Esophagus squamous epithelium (tissue), 5 donors: ENCODE results near the gene GADD45GIP1. TPM values are rescaled to one million over a fixed set of nuclear protein-coding genes. Genes with fewer than 3 reads are reported as not detected.
A peak's percentile ranks its signal among the peaks of the same experiment; 100 is the strongest.

ENCODE experiments used
- DNase-seq: peaks from one replicate; lab custom pipeline; 2025; lab: John Stamatoyannopoulos, UW
- H3K27ac ChIP-seq, 4 donors: fragments of 200-600 bp; sonication (generic); one replicate each; pipeline ENCODE4 v1.5.1; 2016 to 2019; ENCODE audit warnings: mild to moderate bottlenecking in 1 of 4
- H3K27me3 ChIP-seq, 4 donors: fragments of 200-600 bp; sonication (generic); 1 replicate in 3 of 4; 2 replicates in 1 of 4; pipeline versions ENCODE4 v1.5.1 to v1.6.0; 2017 to 2021; ENCODE audit warnings: antibody characterized with exemption in 1 of 4
- H3K36me3 ChIP-seq, 3 donors: fragments of 200-600 bp; sonication (generic); one replicate each; pipeline ENCODE4 v1.5.1; 2016 to 2019
- H3K4me1 ChIP-seq, 3 donors: fragments of 200-600 bp; sonication (generic); one replicate each; pipeline ENCODE4 v1.5.1; 2017 to 2019
- H3K4me3 ChIP-seq, 4 donors: fragments of 200-600 bp; sonication (generic); 1 replicate in 3 of 4; 2 replicates in 1 of 4; pipeline ENCODE4 v1.5.1; 2016 to 2019; ENCODE audit warnings: mild to moderate bottlenecking in 2 of 4, moderate library complexity in 1 of 4
- H3K9me3 ChIP-seq, 3 donors: fragments of 200-600 bp; sonication (generic); one replicate each; pipeline ENCODE4 v1.5.1; 2016 to 2019
- CTCF ChIP-seq, 6 experiments: fragments of 450-650 bp in 4 of 6; fragments of 200-600 bp in 2 of 6; sonication (generic) in 2 of 6; IDR thresholded peaks; one replicate each; pipeline ENCODE4 v1.5.1; 2016 to 2019; ENCODE audit warnings: antibody characterized with exemption in 6 of 6, mild to moderate bottlenecking in 4 of 6, moderate library complexity in 4 of 6
- POLR2A ChIP-seq, 4 donors: fragments of 450-650 bp; IDR thresholded peaks; one replicate each; pipeline ENCODE4 v1.6.1; 2017; ENCODE audit warnings: antibody characterized with exemption in 4 of 4, mild to moderate bottlenecking in 4 of 4, moderate library complexity in 3 of 4
- WGBS, 2 donors: methylation state at CpG; one replicate each; pipeline ENCODE4 v1.1.5; 2018; 5-methylcytosine and 5-hydroxymethylcytosine counted together
- intact Hi-C: fragments of 100-400 bp; cut with DNase I; formaldehyde crosslinking; loops from one replicate; pipeline ENCODE4 v1.15.0; 2022
- total RNA-seq, 4 donors: library from RNA; depleted of rRNA; stranded (reverse); fragments of >200 nt; gene quantifications; one replicate each; pipeline ENCODE4 v1.1.0, GENCODE V29; 2016
- donor health status: DM: yes; HTN: yes; CAD: no.

Gene GADD45GIP1
- total RNA-seq, 4 donors from 2014 or later, result 34.4 to 59.7 (median 44.9) TPM

GRCh38 chr19:13003081-13003480 is 46.1 kb upstream of the GADD45GIP1 start:
- Histone ChIP-seq H3K27me3 (no peaks in the 10 kb centered on the region), H3K9me3 (no peaks in the 10 kb centered on the region), H3K4me1 (peaks cover 73 to 100% (median 93%) of the 10 kb centered on the region in 3 donors), H3K27ac (peak overlapping the region; percentile 91 to 98 (median 94)), H3K4me3 (peak overlapping the region in 3 of 4 donors; percentile 38 to 64 (median 44)), H3K36me3 (no peaks in the 10 kb centered on the region)
- DNase-seq, result no peak
- WGBS, 2 donors, result 30 to 64% methylated on average over 8 to 14 of the region's 15 CpGs
- TF ChIP-seq POLR2A (IDR thresholded peaks at IDR 0.05), result no peak
- TF ChIP-seq CTCF (IDR thresholded peaks at IDR 0.05), result no peak
- intact Hi-C loops, result no loop called here

- intact Hi-C loops, result no loop called here
- peaks cover 65 to 100% (median 93%) of the 10 kb centered on the region in 3 donors for H3K4me1 ChIP-seq
- no peaks in the 10 kb centered on the region for H3K27me3 ChIP-seq
- H3K36me3 ChIP-seq, result no peaks in the 10 kb centered on the region
- TF ChIP-seq CTCF (IDR thresholded peaks at IDR 0.05) (no peak), POLR2A (IDR thresholded peaks at IDR 0.05) (peak in 1 of 4 donors; percentile 23)
- no peaks in the 10 kb centered on the region for H3K9me3 ChIP-seq
- WGBS, 2 donors, result 7 to 61% methylated on average over 6 to 8 of the region's 29 CpGs
- H3K27ac ChIP-seq, result peak overlapping the region; percentile 91 to 98 (median 94)
- H3K4me3 ChIP-seq, result peak overlapping the region; percentile 23 to 64 (median 41)
- DNase-seq, result no peak
Observed at GRCh38 chr19:13002166-13002898, 45.3 kb upstream of the GADD45GIP1 start.

GRCh38 chr19:13001502-13002165 is 44.6 kb upstream of the GADD45GIP1 start:
- TF ChIP-seq POLR2A (IDR thresholded peaks at IDR 0.05) (no peak), CTCF (IDR thresholded peaks at IDR 0.05) (no peak)
- DNase-seq, result no peak
- intact Hi-C loops, result no loop called here
- peak overlapping the region; percentile 91 to 98 (median 94) for H3K27ac ChIP-seq
- H3K4me3 ChIP-seq, result peak overlapping the region in 3 of 4 donors; percentile 38 to 64 (median 44)
- no peaks in the 10 kb centered on the region for H3K36me3 ChIP-seq
- H3K4me1 ChIP-seq, result peaks cover 58 to 100% (median 87%) of the 10 kb centered on the region in 3 donors
- no peaks in the 10 kb centered on the region for H3K27me3 ChIP-seq
- no peaks in the 10 kb centered on the region for H3K9me3 ChIP-seq
- WGBS, 2 donors, result 32 to 58% methylated on average over 6 to 21 of the region's 41 CpGs

GRCh38 chr19:13001166-13001501 is 44.1 kb upstream of the GADD45GIP1 start:
- TF ChIP-seq CTCF (IDR thresholded peaks at IDR 0.05) (no peak), POLR2A (IDR thresholded peaks at IDR 0.05) (no peak)
- Histone ChIP-seq H3K9me3 (no peaks in the 10 kb centered on the region), H3K4me1 (peaks cover 53 to 100% (median 82%) of the 10 kb centered on the region in 3 donors), H3K27me3 (peaks cover 0 to 2% (median 0%) of the 10 kb centered on the region in 4 donors), H3K27ac (peak overlapping the region; percentile 91 to 98 (median 94)), H3K36me3 (no peaks in the 10 kb centered on the region), H3K4me3 (peak overlapping the region in 3 of 4 donors; percentile 38 to 64 (median 44))
- WGBS, 2 donors, result 29 to 48% methylated on average over 7 to 13 of the region's 19 CpGs
- no peak for DNase-seq
- intact Hi-C loops, result no loop called here
